ENCODE data around the gene DDAH2.

DDAH2 gene

GRCh38 chr6:31691078-31691463, 38.0 kb downstream of the DDAH2 start:
- peaks cover 8 to 19% of the 10 kb centered on the region in 2 donors for H3K4me1 ChIP-seq (ENCODE audit: control insufficient read depth in 2 of 2, insufficient read depth in 2 of 2, low read length in 2 of 2)
- H3K4me3 ChIP-seq (ENCODE audit: low read length in 2 of 2) = no peak overlapping the region
- no peak overlapping the region for H3K9ac ChIP-seq (ENCODE audit: low read depth in 1 of 2, low read length in 2 of 2)
- H3K9me3 ChIP-seq (ENCODE audit: control insufficient read depth in 2 of 2, low read length in 2 of 2) = no peaks in the 10 kb centered on the region
- H3K27ac ChIP-seq (ENCODE audit: low read depth in 2 of 2, low read length in 2 of 2) = peak overlapping the region; percentile 56 to 64
- no peaks in the 10 kb centered on the region for H3K27me3 ChIP-seq (ENCODE audit: control insufficient read depth in 2 of 2, insufficient read depth in 2 of 2, low read length in 2 of 2)
- H3K36me3 ChIP-seq (ENCODE audit: control insufficient read depth in 2 of 2, insufficient read depth in 2 of 2, low read length in 2 of 2) = peaks cover 69 to 81% of the 10 kb centered on the region in 2 donors

- no peaks in the 10 kb centered on the region for H3K27me3 ChIP-seq (ENCODE audit: control insufficient read depth in 2 of 2, insufficient read depth in 2 of 2, low read length in 2 of 2)
- peaks cover 69 to 81% of the 10 kb centered on the region in 2 donors for H3K36me3 ChIP-seq (ENCODE audit: control insufficient read depth in 2 of 2, insufficient read depth in 2 of 2, low read length in 2 of 2)
- peak overlapping the region; percentile 56 to 64 for H3K27ac ChIP-seq (ENCODE audit: low read depth in 2 of 2, low read length in 2 of 2)
- peaks cover 8 to 19% of the 10 kb centered on the region in 2 donors for H3K4me1 ChIP-seq (ENCODE audit: control insufficient read depth in 2 of 2, insufficient read depth in 2 of 2, low read length in 2 of 2)
- peak overlapping the region in 1 of 2 donors; percentile 1 for H3K9ac ChIP-seq (ENCODE audit: low read depth in 1 of 2, low read length in 2 of 2)
- H3K4me3 ChIP-seq (ENCODE audit: low read length in 2 of 2) = no peak overlapping the region
- H3K9me3 ChIP-seq (ENCODE audit: control insufficient read depth in 2 of 2, low read length in 2 of 2) = no peaks in the 10 kb centered on the region
Measured at GRCh38 chr6:31690231-31691077, 38.6 kb downstream of the DDAH2 start.

- peak overlapping the region in 1 of 2 donors; percentile 1 for H3K9ac ChIP-seq (ENCODE audit: low read depth in 1 of 2, low read length in 2 of 2)
Measured at GRCh38 chr6:31689249-31690110, 39.6 kb downstream of the DDAH2 start.

DNA sequence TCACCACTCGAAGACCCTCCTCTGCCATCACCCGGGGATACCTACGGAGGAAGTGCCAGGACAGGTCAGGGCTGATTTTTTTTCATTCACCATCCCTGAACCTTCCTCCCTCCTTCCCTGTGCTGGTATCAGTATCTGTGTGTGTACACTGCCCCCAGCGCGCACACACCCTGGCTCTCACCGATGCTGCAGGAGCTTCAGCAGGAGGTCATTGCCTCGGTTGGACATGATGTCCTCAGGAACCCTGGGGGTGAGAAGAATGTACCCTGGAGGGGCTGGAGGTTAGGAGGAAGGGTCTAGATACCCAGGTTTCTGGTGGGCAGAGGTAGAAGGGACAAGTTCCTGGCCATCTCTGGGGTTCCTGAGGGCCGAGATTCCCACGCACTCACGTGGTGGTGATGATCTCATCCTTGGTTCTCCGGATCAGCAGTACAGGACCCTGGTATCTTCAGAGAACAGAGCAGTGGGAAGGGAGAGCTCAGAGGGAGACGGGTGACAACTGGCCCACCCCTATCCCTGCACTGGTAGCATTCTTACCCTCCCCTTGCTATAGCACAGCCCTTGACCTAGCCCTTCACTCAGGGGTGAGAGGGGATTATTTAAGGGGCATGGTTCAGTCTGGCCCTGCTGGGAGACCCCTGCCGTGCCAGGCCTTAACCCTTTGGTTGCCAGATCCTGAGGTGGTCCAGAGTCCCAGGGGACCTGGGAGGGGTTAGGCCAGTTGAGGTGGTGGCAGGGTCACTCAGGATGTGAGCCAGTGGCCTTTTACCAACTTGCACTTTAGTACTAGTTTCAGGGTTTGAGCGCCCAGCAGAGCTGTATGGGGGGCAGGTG, 41.0 kb downstream of the DDAH2 start:
- Histone ChIP-seq H3K9ac (ENCODE audit: low read depth in 1 of 2, low read length in 2 of 2) (no peak overlapping the region), H3K27ac (ENCODE audit: low read depth in 2 of 2, low read length in 2 of 2) (no peak overlapping the region), H3K27me3 (ENCODE audit: control insufficient read depth in 2 of 2, insufficient read depth in 2 of 2, low read length in 2 of 2) (no peaks in the 10 kb centered on the region), H3K36me3 (ENCODE audit: control insufficient read depth in 2 of 2, insufficient read depth in 2 of 2, low read length in 2 of 2) (peaks cover 51 to 61% of the 10 kb centered on the region in 2 donors), H3K4me1 (ENCODE audit: control insufficient read depth in 2 of 2, insufficient read depth in 2 of 2, low read length in 2 of 2) (peaks cover 8 to 19% of the 10 kb centered on the region in 2 donors), H3K4me3 (ENCODE audit: low read length in 2 of 2) (no peak overlapping the region), H3K9me3 (ENCODE audit: control insufficient read depth in 2 of 2, low read length in 2 of 2) (no peaks in the 10 kb centered on the region)

More at GRCh38 chr6:31689249-31690110, 39.6 kb downstream of the DDAH2 start:
- no peak overlapping the region for H3K4me3 ChIP-seq (ENCODE audit: low read length in 2 of 2)
- H3K27me3 ChIP-seq (ENCODE audit: control insufficient read depth in 2 of 2, insufficient read depth in 2 of 2, low read length in 2 of 2) = no peaks in the 10 kb centered on the region
- peak overlapping the region; percentile 35 to 42 for H3K27ac ChIP-seq (ENCODE audit: low read depth in 2 of 2, low read length in 2 of 2)
- peaks cover 8 to 19% of the 10 kb centered on the region in 2 donors for H3K4me1 ChIP-seq (ENCODE audit: control insufficient read depth in 2 of 2, insufficient read depth in 2 of 2, low read length in 2 of 2)
- H3K36me3 ChIP-seq (ENCODE audit: control insufficient read depth in 2 of 2, insufficient read depth in 2 of 2, low read length in 2 of 2) = peaks cover 62 to 73% of the 10 kb centered on the region in 2 donors
- H3K9me3 ChIP-seq (ENCODE audit: control insufficient read depth in 2 of 2, low read length in 2 of 2) = no peaks in the 10 kb centered on the region

- Histone ChIP-seq H3K27ac (ENCODE audit: low read depth in 2 of 2, low read length in 2 of 2) (no peak overlapping the region), H3K4me1 (ENCODE audit: control insufficient read depth in 2 of 2, insufficient read depth in 2 of 2, low read length in 2 of 2) (peaks cover 8 to 19% of the 10 kb centered on the region in 2 donors), H3K4me3 (ENCODE audit: low read length in 2 of 2) (no peak overlapping the region), H3K9ac (ENCODE audit: low read depth in 1 of 2, low read length in 2 of 2) (no peak overlapping the region), H3K9me3 (ENCODE audit: control insufficient read depth in 2 of 2, low read length in 2 of 2) (no peaks in the 10 kb centered on the region), H3K36me3 (ENCODE audit: control insufficient read depth in 2 of 2, insufficient read depth in 2 of 2, low read length in 2 of 2) (peaks cover 45 to 55% of the 10 kb centered on the region in 2 donors), H3K27me3 (ENCODE audit: control insufficient read depth in 2 of 2, insufficient read depth in 2 of 2, low read length in 2 of 2) (no peaks in the 10 kb centered on the region)
Measured at GRCh38 chr6:31687321-31687720, 41.8 kb downstream of the DDAH2 start.

GRCh38 chr6:31686483-31686882, 42.6 kb downstream of the DDAH2 start:
- Histone ChIP-seq H3K4me1 (ENCODE audit: control insufficient read depth in 2 of 2, insufficient read depth in 2 of 2, low read length in 2 of 2) (peaks cover 10 to 21% of the 10 kb centered on the region in 2 donors), H3K9me3 (ENCODE audit: control insufficient read depth in 2 of 2, low read length in 2 of 2) (no peaks in the 10 kb centered on the region), H3K9ac (ENCODE audit: low read depth in 1 of 2, low read length in 2 of 2) (no peak overlapping the region), H3K27ac (ENCODE audit: low read depth in 2 of 2, low read length in 2 of 2) (no peak overlapping the region), H3K27me3 (ENCODE audit: control insufficient read depth in 2 of 2, insufficient read depth in 2 of 2, low read length in 2 of 2) (no peaks in the 10 kb centered on the region), H3K36me3 (ENCODE audit: control insufficient read depth in 2 of 2, insufficient read depth in 2 of 2, low read length in 2 of 2) (peaks cover 43 to 49% of the 10 kb centered on the region in 2 donors), H3K4me3 (ENCODE audit: low read length in 2 of 2) (no peak overlapping the region)

DNA sequence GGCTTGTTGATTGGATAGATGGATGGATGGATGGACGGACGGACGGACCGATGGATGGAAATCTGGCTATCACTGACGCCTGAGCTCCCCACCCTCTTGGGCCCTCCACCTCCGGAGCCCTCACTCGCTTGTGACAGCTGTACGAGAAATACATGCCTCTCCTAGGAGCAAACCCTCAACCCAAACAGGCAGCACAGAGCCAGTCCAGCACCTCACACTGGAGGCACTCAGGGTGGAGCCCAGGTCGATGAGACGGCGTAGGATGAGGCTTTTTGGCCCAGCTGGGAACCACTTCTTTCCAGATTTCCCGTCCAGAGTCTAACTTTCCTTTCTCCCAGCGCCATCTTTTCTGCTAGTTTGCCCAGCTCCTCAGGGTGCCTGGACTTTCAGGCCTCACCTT, 45.5 kb downstream of the DDAH2 start:
- Histone ChIP-seq H3K4me3 (ENCODE audit: low read length in 2 of 2) (peak overlapping the region; percentile 57 to 62), H3K27me3 (ENCODE audit: control insufficient read depth in 2 of 2, insufficient read depth in 2 of 2, low read length in 2 of 2) (no peaks in the 10 kb centered on the region), H3K4me1 (ENCODE audit: control insufficient read depth in 2 of 2, insufficient read depth in 2 of 2, low read length in 2 of 2) (peaks cover 10 to 13% of the 10 kb centered on the region in 2 donors), H3K36me3 (ENCODE audit: control insufficient read depth in 2 of 2, insufficient read depth in 2 of 2, low read length in 2 of 2) (peaks cover 17 to 22% of the 10 kb centered on the region in 2 donors), H3K9me3 (ENCODE audit: control insufficient read depth in 2 of 2, low read length in 2 of 2) (no peaks in the 10 kb centered on the region), H3K27ac (ENCODE audit: low read depth in 2 of 2, low read length in 2 of 2) (peak overlapping the region; percentile 69 to 80), H3K9ac (ENCODE audit: low read depth in 1 of 2, low read length in 2 of 2) (peak overlapping the region in 1 of 2 donors; percentile 47)

DNA sequence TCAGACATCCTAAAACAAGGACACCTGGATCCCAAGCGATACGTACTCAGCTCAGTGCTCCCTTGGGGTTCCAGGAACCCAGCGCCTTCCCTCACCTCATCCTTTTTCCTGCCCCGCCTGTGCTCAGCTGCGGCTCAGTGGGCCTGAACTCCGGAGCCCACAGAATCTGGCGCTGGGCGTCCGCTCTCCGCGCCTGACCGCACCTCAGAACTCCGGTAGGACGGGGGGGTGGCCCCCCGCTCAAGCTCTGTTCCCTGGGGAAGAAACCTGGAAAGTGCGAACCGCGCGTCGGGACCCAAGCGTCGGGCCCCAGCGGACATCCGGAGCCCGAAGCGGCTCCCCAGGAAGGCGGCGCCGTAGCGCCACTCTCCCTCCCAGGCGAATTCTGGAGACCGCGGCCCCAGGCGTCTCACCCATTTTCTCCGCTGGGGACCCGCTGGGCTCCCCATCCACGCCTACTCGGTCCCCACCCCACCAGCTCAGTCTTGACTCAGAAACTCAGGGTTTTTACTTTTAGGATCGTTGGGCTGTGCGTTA, 47.9 kb downstream of the DDAH2 start:
- H3K4me3 ChIP-seq (ENCODE audit: low read length in 2 of 2) = peak overlapping the region; percentile 66 to 81
- no peaks in the 10 kb centered on the region for H3K27me3 ChIP-seq (ENCODE audit: control insufficient read depth in 2 of 2, insufficient read depth in 2 of 2, low read length in 2 of 2)
- peaks cover 10 to 13% of the 10 kb centered on the region in 2 donors for H3K4me1 ChIP-seq (ENCODE audit: control insufficient read depth in 2 of 2, insufficient read depth in 2 of 2, low read length in 2 of 2)
- peak overlapping the region; percentile 75 to 78 for H3K9ac ChIP-seq (ENCODE audit: low read depth in 1 of 2, low read length in 2 of 2)
- H3K27ac ChIP-seq (ENCODE audit: low read depth in 2 of 2, low read length in 2 of 2) = peak overlapping the region; percentile 65 to 69
- no peaks in the 10 kb centered on the region for H3K36me3 ChIP-seq (ENCODE audit: control insufficient read depth in 2 of 2, insufficient read depth in 2 of 2, low read length in 2 of 2)
- no peaks in the 10 kb centered on the region for H3K9me3 ChIP-seq (ENCODE audit: control insufficient read depth in 2 of 2, low read length in 2 of 2)
